ENCODE measurements around the gene KSR1.
"Not testable (repeated sequence)": the region's sequence is repeated elsewhere in the genome, so short reads cannot be mapped to it uniquely, and the experiment has no call there.

KSR1 gene

DNA sequence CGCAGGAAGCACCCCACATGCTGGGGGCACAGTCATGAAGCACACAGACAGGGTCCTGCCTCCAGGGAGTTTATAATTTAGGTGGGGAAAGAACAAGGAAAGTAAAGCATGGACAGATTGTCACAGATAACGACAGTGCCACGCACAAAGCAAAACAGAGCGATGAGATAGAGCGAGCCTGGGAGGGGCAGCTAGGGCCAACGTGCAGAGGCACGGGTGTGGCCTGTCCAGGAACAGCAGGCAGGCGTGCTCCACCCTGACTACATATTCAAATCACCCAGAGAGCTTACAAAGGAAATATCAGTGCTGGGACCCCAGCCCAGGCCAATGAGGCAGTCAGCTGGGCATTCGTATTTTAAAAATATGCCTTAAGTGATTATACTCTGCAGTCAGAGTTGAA, 191.5 kb downstream of the KSR1 start:
- DNase-seq, result no peak

DNA sequence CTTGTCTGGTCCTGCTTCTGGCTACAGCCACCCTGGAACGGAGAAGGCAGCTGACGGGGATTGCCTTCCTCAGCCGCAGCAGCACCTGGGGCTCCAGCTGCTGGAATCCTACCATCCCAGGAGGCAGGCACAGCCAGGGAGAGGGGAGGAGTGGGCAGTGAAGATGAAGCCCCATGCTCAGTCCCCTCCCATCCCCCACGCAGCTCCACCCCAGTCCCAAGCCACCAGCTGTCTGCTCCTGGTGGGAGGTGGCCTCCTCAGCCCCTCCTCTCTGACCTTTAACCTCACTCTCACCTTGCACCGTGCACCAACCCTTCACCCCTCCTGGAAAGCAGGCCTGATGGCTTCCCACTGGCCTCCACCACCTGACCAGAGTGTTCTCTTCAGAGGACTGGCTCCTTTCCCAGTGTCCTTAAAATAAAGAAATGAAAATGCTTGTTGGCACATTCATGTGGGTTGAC, 192.9 kb downstream of the KSR1 start:
- DNase-seq, result not testable (repeated sequence)

DNA sequence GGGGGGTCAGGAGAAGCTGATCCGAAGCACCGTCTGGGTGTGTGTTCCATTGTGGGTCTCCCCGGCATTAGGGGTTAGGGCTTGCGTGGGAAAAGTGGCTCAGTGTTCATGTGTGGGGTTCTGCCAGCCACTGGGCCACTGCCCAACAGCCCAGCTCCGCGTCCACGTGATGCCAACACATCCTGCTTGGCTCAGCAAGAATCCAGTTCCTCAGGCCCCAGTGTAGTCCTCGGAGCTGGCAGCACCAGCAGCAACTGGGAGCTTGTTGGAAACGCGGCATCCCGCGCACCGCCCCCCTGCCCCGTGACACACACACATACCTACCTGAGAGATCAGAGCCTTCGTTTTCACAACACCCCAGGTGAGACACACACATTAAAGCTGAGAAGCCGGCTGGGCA, 193.7 kb downstream of the KSR1 start:
- DNase-seq, result no peak

DNA sequence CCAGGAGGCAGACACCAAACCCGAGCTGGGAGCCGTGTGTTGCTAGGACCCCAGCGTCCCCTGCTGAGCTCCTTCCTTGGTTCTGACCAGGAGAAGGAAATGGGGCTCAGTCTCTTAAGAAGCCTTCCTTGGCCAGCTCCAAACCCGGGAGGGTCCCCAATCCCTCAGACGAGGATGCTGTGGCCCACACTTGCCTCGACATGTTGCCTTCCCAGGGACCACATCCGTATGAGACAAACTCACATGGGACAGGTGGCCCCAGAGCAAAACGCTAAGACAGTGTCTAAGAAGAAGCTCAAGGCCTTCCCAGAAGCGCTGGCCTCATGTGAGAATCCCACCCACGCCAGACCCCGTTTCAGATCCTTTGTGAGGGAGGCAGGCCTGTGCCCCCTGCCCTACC, 194.6 kb downstream of the KSR1 start:
- DNase-seq, result no peak

DNA sequence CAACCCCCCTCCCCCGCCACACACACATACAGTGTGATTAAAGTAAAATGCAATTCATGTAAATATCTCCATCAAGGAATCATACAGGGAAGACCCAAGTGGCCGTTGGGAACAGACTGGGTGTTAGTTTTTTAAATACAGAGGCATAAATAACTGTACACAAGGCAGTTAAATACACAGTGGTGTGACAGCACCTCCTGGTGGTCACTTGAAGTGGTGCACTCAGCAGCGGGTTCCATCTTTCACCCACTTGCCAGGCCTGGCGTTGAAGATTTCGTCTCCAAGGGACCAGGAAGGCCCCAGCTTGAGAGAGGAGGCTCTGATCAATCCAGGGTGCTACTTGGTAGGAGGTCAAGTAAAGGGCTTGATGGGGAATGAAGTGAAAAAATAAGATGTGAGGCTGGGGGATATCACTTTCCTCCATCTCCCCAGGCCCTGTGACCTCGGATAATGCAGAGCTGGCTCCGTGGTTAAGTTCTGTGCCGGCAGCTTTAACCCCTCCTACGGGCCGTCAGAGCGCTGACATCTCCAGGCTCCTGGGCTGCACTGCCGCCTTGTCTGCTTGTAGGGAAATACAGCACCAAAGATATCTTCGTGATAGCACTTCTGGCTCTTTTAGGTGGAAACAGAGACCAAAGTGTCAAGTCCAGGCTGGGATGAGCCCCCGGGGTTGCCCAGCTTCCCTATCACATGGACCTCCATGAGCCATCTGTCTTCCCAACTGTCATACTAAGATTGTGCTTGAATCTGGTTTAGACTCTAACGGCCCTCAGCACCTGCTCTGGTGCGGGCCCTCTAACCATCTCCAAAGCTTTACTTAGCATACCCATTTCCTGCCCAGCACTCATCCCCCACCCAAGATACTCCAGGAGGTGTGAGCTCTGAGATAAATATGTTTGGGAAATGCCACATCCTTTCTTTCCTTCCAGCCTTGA, 195.4 kb downstream of the KSR1 start:
- no peak for DNase-seq

DNA sequence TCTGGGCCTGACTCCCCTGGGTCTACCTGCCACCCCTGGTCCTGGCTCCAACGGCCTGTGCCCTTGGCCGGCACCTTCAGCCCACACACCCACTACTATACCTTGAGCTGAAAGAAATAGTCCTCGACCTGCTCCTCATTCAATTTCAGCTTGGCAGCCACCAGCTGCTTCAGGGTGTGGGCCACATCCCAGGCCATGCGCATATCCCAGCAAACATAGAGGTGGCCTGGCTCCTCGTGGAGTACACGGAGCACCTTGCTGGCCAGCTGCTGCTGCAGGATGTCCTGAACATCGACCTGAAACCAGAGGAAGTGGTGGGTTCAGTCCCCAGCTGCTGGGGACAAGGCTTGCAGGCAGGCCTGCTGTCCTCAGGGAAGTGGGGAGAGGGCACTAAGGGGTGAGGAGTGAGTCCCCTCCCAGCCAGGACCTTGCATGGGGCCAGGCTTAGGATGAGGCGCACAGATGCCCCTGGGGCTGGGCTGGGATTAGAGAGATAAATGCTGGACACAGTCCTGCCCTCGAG, 197.3 kb downstream of the KSR1 start:
- not testable (repeated sequence) for DNase-seq

DNA sequence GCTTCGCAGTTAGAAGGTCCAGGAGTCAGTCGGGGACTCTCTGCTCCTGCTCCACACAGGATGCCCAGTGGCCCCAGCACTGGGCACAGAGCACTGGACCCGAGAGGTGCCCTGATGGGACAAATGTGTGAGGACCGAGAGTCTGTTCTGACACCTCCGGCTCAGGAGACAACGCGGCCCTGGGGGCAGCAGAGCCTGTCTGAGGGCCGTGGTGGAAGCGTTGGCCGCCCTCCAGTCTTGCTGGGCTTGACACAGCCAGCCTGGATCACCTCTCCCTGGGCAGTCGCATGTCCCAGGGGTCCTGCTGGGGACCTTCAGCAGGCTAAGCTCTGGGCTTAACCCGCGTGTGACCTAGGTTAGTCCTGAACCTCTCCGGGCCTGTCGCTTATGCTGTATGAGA, 197.9 kb downstream of the KSR1 start:
- DNase-seq, result no peak

DNA sequence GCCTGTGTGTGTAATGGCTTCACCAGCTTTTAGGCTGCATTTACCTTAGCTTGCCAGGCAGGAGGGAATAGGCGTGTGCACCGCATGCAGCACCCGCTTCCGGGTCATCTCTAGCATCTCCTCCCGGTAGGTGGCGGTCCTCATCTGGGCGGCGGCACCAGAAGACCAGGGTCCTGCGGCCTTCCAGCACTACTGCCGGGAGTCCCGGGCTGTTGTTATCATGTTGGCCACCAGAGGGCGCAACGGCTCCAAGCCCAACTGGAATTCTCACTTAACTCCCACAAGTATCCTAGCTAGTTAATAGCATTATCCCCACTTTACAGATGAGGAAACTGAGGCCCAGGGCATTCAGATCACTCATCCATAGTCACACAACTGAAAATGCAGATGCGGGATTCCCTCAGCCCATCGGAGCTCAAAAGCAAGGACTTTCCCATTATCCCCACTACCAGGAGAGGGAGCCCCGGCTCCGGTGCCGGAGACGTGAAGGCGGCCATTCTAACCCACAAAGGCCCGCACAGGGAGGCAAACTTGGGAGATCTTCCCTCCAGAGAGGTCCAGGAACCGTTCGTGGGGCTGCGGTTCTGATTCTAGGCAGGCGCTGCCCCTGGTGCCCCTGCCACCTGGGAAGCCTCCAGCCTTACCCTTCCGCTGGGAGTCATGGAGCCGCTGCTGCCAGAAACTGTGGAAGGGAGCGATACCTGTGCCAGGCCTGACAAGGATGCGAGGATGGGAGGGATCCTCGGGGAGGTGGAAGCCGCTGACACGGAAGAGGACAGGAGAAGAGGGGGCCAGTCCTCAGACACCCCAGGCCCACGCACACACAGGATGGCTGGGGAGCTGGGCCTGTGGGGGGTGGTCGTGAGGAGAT, 198.6 kb downstream of the KSR1 start:
- peak; percentile 66 for DNase-seq

DNA sequence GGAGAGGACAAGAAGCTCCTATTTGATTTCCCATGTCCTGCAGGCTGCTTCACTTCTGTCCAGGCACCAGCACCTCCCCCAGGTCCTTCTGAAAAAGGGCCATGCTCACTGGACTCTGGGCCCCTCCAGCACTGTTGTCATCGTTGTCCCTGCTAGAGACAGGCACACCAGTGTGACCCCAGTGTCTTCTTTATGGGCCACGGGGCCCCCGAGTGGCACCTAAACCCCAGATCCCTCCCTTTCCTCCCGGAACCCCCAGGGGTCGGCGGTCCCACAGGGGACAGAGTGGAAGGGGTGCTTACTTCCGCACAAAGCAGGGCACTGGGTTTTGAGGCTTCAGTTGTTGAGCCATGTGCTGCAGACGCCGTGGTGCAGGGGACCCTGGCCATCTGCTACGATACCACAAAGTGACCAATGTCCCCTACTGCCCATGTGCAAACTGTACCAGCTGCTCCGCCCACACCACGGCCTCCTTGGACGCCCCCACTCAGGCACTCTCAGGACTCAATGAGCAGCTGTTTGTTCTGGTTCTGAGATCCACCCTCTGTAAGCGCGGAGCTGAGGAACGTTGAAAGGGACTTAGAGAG, 199.4 kb downstream of the KSR1 start:
- not testable (repeated sequence) for DNase-seq

DNA sequence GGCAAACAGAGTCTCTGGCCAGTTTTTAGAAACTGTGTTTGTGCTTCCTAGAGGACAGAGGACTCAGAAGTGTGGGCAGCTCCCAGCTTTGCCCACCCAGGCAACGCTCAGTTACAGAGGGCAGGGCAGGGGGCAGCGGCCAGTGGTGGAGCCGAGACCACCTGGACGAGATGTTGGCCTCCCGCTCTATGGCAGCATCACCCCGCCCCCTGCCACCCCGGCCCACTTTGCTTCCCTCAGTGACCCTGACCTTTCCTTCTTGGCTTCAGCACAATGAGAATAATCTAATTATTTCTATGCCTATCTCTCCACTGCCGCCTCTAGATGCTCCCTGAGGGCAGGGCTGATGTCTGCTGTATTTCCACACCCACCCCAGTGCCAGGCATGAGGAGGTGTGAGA, 200.4 kb downstream of the KSR1 start:
- DNase-seq, result not testable (repeated sequence)

DNA sequence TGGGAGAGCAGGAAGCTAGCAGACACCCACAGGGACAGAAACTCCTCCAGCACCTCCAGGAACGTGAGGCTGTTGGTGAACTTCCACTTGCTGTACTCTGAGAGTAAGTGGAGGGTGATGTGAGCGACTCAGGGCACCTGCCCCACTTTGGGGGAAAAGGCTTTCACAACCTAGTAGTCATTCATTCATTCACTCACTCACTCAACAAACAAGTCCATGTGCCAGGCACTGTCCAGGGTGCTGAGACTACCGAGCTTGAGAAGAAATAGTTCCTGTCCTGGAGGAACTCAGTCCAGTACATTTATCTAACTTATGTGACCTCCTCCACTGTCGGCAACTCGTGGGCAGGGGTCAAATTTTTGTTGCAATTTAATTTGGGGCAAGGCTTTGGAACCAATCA, 201.4 kb downstream of the KSR1 start:
- no peak for DNase-seq

DNA sequence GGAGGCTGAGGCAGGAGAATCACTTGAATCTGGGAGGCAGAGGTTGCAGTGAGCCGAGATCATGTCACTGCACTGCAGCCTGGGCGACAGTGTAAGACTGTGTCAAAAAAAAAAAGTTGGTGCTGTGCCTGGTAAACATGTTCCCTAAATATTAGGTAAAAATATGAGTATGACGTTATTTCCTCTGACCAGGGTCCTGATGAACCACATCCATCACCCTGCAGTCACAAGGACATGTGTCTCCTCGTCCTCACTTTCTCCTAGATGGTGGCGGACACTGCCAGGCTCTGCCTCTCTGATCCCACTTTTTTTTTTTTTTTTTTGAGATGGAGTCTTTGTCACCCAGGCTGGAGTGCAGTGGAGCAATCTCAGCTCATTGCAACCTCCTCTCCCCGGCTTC, 203.4 kb downstream of the KSR1 start:
- DNase-seq, result no peak

DNA sequence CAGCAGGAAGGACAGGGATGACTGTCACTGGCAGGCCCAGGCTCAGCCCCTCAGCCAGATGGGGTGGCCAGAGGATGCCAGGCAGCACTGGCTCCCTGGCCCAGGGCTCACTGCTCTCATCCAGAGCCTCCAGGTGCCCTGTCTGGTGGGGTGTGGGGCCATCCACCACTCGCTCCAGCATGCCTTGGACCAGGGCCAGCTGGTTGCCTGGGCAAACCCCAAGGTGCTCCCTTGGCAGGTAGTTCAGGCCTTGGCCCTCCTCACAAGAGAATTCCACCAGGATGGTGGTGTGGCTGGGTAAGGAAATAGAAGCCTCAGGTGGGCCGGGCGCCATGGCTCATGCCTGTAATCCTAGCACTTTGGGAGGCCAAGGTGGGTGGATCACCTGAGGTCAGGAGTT, 204.2 kb downstream of the KSR1 start:
- DNase-seq, result no peak

DNA sequence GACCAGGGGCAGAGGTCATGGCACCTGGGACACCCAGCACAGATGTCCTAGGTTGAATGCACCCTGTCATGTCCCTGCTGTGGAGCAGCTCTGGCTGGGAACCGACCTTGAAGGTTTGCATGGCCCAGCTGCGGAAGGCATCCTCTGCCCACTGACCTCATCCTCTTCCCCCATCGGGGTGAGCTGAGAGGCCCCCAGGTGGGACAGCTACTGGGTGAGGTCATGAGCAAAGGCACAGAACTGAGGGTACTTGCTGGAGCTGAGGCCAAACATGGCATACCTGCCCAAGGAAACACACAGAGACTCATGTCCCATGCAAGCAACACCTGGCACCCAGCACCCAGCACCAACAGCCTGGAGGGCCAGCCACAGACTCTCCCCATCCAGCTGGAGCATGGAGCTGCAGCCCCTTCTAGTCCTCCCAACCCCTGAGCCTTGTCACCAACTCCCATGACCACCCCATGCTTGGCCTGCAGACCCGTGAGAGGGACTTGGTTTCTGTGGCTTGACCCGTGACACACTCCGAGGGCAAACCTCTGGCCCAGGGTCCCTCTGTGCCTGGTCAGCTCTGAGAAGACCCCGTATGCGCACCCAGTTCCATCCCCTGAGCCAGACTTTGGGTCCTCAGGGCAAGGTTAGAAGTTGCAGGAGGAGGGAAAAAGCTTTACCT, 207.8 kb downstream of the KSR1 start:
- no peak for DNase-seq

DNA sequence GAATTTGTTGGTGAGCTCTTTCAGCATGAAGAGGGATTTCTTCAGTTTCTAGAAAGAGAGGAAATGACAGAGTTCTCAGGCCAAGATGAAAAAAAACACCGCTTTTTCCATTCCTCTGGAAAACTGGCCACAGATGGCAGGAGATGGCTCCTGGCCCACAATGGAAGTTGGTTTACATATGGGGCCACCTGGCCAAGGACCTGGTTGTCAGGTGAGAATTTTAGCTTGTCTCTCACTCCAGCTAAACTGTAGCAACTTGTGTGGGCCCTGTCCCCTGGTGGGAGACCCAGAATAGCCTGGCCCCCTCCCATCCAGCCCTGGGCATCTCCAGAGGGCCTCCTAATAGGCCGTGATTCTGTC, 208.3 kb downstream of the KSR1 start:
- DNase-seq, result no peak

DNA sequence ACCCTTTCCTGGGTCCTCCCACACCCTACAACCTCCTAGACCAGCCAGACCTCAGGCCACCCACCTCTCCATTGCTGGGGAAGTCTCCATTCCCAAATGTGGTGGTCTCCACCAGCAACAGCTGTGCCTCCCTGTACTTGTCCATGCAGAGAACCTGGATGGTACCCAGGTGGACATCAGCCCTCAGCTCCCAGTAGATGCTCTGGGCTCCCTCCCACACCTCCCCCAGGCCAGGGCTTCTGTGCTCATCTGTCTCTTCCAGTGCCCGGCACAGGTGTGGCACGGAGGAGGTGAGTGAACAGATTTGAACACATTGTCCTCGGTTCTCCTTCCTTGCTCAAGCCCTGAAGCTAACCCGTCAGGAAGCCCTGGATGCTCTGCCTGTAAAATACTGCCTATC, 209.3 kb downstream of the KSR1 start:
- DNase-seq, result no peak

DNA sequence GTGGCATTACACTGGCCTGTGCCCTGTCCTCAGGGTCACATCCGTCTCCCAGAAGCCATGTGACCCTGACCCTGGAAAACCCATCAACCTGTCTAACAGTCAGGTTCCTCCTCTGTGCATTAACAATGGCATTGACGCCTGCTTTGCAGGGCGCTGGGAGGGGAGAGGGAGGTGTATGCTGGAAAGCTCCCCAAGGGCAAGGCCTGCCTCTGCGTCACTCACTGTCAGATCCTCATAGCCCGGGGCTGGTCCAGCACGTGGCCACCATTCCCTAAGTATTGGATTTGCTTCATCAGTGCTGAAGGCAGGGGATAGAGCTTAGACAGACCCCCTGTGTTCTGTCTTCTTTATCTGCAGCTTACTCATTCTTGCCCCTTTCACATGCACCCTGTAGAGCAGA, 210.0 kb downstream of the KSR1 start:
- not testable (repeated sequence) for DNase-seq

DNA sequence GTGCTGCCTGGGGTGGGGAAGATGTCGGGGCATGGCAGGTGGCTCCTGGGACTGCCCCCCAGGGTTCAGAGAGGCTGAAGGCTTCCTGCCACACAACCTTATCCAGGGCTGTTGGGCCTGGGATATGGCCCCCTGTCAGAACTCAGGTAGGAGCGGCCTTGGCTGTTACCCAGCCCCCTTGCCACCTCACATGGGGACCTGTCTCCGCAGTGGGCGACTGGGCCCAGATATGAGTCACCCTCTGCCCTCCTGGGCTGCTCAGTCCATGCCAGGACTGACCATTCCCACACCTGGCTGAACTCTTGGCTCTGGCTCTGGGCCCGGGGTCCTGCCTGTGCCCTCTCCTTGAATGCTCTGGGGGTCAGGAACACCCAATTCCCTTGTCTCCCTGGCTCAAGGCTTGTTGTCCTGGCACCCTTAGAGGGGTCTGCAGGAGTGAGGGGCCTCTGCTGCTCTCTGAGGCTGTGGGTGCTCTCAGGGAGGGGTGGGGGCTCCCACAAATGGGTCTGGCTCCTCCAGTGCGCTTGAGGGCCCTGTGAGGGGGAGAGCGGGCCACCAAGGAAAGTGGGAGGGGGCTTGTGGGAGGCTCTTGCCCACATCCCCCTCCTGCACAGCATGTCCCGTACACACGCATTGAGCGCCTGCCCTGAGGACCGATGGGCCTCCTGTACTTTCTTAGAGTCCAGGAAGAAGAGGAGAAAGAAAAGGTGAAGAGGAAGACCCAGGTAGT, 210.7 kb downstream of the KSR1 start:
- no peak for DNase-seq

DNA sequence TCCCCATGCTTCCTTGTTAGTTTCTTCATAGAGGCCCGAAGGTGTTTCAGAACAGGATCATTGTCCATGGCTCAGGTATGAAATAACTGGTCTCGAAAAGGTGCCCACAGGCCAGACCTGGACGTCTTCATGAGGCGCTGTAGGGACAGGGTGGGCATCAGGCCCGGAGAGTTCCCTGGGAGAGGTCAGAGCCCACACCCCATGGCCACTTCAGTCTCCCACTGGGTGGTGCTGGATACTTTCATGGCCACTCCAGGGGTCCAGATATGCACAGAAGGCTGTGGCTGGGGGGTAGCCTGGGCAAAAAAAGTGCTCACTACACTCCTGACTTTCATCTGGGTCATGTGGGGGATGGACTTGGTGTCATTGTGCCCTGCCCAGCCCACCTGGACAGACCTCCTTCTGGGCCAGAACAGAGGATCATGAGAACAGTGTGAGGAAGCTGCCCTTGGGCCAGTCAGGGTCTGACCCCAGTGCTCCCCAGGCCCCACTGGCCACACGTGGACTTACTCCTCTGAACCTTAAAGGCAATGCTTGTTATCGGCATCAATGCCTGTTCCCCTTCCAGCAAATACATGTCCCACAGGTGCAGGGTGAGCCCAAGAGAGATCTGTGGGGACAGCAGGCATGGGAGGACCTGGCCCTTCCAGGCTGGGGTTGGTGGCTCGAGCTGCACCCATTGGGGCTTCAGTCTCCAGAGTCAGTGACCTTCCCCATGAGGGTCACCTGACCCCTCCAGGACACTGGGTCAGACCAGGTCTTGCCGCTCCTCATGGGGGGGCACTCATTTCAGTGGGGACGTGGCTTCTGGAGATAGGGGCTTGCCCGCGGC, 211.6 kb downstream of the KSR1 start:
- no peak for DNase-seq

DNA sequence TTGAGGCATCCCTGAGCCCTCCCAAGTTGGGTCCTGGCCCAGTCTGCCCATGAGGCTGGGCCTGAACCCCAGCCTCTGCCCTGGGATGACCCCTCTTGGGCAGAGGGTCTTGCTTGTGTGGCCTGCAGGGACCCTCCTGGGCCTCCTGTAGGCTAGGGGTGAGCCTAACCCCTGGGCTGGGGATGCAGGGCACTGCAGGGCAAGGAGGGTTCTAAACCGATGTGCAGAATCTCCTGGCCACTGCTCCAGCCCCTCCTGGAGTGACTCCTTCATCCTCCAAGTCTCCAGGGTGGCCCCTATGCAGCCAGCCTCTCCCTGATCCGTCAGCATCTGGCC, 212.2 kb downstream of the KSR1 start:
- no peak for DNase-seq

DNA sequence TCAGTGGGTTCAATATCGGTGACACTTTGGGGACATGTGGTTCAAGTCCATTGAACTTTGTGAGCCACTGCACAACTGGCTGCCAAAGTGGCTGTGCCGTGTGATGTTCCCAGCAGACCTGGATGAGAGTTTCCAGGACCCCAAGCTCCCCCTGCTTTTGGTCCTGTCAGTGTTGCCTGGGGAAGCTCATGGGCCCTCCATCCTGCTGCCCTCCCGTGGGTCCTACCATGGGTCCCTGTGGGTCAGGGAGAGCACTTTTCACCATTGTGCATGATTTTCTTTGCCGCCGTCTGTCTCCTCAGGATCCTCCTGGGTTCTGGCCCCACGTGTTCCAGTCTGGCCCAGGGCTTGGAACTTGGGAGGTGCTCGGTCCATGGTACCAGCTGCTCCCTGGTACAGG, 212.9 kb downstream of the KSR1 start:
- DNase-seq, result no peak

Data from NK-92 treated with Interleukin-12 subunit alpha and Interleukin-12 subunit beta, amount 100 ng/mL, for 24 hours (cell line).